HG03439 (cell line): ENCODE data around the gene TMEM109.

Source experiments
- ATAC-seq: cut with Tn5 transposase; IDR thresholded peaks from one replicate; pipeline ENCODE4 v1.9.1; 2021; ENCODE audit warnings: mild to moderate bottlenecking, moderate library complexity; ENCODE audit not compliant: unreplicated experiment

TMEM109 gene

DNA sequence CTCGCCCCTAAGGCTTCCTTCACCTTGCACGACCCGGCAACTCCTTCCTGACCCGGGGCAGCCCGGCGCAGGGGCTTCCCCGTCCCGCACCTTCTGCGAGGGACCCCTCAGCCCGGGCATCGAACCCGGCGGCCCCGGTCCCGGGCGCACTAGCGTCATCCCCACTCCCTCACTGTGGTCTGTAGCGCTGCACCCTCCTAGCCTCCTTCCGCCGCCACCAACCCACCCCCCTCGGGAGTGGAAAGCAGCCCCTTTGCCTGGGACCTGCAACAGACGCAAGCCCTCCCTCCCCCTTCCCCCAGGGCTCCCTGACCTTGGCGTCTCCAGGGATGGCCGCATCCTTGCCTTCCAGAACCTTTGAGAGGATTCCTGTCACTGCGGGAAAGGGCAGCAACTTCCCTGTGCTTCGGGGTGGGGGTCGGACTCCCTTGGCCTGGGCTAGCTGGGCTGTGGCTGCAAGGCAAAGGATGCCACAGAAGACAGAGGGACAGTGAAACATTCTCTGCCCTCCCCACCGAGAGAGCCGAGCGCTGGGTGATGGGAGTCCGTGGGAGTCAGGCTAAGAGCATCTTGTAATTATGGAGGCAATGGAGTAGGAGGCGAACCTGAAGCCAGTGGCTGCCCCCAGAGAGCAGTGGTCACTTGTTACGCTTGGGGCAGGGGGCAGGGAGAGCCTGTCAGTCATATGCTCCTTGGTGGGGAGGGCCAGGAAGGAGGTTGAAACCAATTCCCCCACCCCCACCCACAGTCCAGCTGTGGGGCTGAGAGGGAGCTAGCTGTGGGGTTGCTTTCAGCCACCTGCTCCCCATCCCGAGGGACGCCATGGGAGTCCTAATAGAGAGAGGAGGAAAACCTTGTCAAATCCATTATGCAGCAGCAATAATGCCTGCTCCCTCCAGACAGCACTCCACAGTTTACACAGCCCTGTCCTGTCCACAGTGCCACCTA, 11.2 kb downstream of the TMEM109 start:
- no peak for ATAC-seq

GRCh38 chr11:60925868-60926267, 11.9 kb downstream of the TMEM109 start:
- ATAC-seq: no peak

DNA sequence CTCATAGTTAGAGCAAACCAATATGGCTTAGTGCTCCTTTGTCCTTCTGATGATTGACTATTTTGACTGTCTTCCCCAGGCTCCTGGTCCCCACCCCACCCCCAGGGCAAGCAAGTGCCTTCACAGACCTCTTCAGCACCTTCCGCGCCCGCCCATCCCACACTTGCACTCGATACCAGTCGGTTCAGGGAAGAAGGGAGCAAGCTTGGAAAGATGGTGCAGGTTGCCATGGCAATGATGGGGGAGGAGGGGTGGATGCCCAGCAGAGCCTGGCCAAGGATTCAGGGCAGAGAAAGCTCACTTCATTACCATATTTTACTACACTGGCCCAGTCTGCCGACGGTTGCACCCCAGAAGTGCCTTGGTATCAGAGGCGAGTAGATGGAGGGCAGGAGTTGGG, 12.5 kb downstream of the TMEM109 start:
- no peak for ATAC-seq

GRCh38 chr11:60927061-60927592, 13.2 kb downstream of the TMEM109 start:
- no peak for ATAC-seq

- no peak for ATAC-seq
These were observed 13.6 kb downstream of the TMEM109 start for GRCh38 chr11:60927600-60927999.

- no peak for ATAC-seq
These were observed 14.6 kb downstream of the TMEM109 start for GRCh38 chr11:60928563-60929001.

DNA sequence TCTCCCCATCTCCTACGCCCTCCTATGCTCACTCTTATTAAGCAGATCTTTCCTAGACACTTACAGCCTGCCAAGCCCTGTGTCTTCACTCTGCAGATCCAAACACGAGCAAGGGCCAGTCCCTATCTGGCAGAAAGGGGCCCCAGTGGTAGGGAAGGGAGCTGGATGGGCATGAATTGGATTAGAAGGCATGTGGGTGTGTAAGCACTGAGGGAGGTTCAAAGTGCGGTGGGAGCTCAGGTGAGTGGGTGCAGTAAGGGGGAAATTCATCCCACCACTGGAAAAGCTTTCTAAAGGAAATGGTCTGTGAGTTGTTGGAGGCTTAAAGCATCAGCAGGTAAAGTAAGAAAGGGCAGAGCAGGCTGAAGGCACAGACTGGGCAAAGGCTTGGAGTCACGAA, 15.8 kb downstream of the TMEM109 start:
- no peak for ATAC-seq

DNA sequence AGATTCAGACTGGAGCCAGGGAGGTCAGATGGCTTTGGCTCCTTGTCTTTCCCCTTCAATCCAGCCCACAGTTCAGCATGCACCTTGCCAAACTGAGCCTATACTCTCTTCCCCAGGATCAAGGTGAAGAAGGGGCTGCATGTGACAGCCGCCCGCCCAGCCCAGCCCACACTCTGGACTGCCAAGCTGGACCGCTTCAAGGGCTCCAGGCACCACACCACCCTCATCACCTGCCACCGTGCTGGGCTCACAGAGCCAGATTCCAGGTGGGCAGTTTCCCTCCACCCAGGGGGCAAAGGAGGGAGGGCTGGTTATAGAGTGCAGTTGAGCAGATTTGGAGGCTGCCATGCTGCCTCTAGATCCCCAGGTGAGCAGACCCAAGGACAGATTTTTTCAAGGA, 16.4 kb downstream of the TMEM109 start:
- ATAC-seq: no peak

DNA sequence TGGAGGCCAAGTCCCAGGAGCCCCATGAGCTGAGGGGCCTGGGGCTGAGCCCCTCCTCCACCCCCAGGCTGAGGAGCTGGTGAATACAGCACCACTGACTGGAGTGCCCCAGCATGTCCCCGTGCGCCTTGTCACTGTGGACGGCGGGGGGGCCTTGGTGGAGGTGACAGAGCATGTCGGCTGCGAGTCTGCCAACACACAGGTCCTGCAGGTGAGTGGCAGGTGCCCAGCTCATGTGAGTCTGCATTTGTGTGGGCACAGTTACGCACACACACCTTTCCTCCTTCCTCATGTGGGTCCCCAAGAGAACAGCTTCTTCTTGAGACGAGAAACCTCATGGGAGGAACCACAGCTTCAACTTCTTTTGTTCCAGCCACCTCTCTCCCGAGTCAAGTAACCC, 18.0 kb downstream of the TMEM109 start:
- no peak for ATAC-seq

- ATAC-seq: no peak
These were observed 18.8 kb downstream of the TMEM109 start for GRCh38 chr11:60932605-60933356.

GRCh38 chr11:60933416-60934123, 19.6 kb downstream of the TMEM109 start:
- ATAC-seq: no peak

DNA sequence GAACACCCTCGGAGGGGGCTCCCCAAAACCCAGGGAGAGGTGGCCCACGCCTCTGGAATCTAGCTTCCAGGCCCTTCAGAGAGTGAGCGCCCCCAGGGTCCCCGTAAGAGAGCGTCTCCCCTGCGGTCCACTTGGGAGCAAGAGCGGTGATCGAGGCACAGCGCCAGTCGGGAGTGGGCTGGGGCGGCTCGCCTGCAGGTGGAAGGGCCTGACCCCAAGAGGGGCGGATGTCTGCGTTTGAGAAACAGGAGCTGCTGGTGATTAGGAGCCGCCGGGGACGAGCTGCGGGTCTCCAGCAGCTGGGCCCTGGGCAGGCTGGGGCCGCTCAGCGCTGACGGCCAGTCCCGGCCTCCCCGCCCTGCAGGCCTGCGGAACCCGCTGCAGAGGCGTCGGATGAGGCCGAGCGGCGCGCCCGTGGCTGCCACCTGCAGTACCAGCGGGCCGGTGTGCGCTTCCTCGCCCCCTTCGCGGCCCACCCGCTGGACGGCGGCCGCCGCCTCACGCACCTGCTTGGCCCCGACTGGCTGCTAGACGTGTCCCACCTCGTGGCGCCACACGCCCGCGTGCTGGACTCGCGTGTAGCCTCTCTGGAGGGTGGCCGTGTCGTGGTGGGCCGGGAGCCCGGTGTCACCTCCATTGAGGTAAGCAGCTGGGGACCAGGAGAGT, 20.3 kb downstream of the TMEM109 start:
- ATAC-seq: no peak

GRCh38 chr11:60934790-60935605, 21.0 kb downstream of the TMEM109 start:
- ATAC-seq: no peak

GRCh38 chr11:60935676-60936442, 21.9 kb downstream of the TMEM109 start:
- no peak for ATAC-seq

GRCh38 chr11:60936467-60937143, 22.6 kb downstream of the TMEM109 start:
- ATAC-seq: no peak

- ATAC-seq: no peak
These were observed 23.2 kb downstream of the TMEM109 start for GRCh38 chr11:60937144-60937527.

GRCh38 chr11:60937811-60938210, 23.9 kb downstream of the TMEM109 start:
- ATAC-seq: no peak

DNA sequence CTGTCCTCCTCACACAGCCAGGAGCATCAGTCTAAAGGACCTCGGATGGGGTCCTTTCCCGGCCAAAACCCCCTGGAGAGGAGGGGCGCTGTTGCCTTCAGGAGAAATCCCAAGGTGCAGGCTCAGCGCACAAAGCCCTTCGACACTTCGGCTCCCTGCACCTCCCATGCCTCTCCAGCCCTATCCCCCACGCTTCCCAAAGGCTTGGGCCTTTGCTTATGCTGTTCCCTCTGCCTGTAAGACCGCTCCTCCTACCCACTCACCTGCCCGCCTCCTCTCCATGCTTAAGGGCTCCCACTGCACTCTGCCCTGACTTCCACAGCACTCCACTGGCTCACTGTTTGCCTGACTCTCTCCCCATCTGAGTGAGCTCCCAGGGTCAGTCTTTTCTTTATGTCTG, 24.5 kb downstream of the TMEM109 start:
- ATAC-seq: no peak
